Stimulated activated CD4-positive, alpha-beta T cell treated with anti-CD3 and anti-CD28 coated beads, TNF-alpha, amount 100 ng/mL, for 48 hours (primary cell): ENCODE measurements around the gene TOM1L1.
"Not testable (repeated sequence)": the region's sequence is repeated elsewhere in the genome, so short reads cannot be mapped to it uniquely, and the experiment has no call there.

Source experiments
- DNase-seq, 3 donors: peaks; one replicate each; pipeline ENCODE4 v3.0.0-alpha.2; 2020; ENCODE audit warnings: low read depth in 3 of 3

The TOM1L1 gene, protein sequence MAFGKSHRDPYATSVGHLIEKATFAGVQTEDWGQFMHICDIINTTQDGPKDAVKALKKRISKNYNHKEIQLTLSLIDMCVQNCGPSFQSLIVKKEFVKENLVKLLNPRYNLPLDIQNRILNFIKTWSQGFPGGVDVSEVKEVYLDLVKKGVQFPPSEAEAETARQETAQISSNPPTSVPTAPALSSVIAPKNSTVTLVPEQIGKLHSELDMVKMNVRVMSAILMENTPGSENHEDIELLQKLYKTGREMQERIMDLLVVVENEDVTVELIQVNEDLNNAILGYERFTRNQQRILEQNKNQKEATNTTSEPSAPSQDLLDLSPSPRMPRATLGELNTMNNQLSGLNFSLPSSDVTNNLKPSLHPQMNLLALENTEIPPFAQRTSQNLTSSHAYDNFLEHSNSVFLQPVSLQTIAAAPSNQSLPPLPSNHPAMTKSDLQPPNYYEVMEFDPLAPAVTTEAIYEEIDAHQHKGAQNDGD

DNA sequence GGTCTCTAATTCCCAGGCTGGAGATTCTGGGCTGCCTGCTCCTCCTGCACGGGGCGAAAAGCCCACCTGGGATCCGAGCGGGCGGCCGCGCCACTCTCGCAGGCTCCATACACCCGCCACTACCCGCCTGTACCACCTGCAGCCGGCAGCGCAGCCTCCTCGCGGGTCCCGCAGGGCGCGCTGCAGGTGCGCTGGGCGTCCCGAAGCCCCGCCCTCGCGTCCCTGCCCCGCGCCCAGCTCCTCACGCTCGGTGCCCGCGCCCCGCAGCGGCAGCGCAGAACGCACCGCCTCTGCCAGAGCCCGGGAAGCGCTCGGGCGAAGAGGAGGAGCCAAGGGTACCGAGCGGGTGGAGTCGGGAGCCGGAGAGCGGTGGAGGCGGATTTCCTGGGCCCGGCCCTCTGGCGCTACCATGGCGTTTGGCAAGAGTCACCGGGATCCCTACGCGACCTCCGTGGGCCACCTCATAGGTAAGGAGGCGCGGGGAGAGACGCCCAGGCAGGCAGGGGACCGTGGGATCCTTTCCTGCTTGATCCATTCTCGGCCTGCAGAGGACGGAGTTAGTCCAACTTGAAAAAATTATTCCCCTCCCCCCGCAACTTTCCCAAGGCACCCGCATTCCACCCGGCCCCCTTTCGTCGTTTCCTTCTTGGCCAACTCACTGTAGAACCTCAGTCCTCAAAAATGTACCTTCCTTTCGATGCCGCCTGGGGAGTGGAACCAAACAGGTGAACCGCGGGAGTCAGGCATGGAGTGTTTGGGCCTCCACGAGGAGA is at the start of gene TOM1L1:
TSS of gene TOM1L1 (plus strand) at position 396 of the 773 bp plus-strand sequence. CDS start at position 410, 14 bp downstream.
- DNase-seq, result peak in 2 of 3 donors; percentile 8

DNA sequence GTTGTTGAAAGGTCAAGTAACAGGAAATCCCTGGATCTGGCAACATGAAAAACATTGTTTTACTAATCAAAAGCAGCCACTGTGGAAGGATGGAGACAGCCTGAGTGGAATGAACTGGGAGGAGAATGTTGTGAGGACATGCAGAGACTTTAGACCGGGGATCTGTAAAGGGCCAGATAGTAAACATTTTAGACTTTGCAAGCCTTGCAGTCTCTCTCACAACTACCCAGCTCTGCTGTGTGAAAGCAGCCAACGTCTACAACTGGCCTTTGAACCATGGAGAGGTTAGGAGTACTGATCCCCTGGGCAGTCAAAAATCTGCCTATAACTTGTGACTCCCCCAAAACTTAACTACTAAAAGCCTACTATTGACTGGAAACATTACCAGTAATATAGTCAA is 41.5 kb upstream of the TOM1L1 start:
- DNase-seq, result no peak

DNA sequence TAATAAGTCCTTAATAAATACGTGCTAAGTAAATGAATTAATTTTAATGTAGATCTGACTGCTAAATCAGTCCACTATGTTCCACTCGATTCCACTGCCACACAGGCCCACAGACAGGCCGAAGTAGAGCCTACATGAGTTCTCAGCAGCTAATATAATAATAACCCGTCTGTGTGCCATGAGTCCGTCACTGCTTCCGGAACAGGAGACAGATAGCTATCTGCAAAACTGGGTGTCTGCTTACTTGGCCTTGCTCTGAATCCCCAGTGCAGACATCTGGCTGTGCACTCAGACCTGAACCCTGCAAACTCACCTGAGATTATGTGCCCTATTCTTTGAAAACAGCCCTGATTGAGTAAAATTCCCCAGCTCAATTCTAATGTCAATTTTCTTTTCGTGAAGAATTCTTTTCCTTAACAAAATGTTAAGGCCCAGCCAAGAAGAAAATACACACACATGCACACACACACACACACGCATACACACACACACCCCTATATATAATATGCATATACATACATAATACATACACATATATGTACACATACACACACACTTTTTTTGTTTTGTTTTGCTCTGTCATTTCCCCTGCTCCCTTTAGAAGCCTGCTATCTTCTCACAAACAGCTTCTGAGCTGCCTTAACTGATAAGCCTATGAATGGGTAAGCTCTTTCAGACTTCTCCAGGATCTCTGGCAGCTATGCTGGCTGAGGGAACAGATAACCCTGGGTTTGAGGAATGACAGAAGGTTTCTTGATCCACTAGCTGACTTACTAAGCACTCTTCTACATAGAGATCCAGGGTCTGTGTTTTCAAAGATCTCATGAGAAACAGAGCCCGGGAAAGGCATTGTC is 39.8 kb upstream of the TOM1L1 start:
- DNase-seq, result no peak

DNA sequence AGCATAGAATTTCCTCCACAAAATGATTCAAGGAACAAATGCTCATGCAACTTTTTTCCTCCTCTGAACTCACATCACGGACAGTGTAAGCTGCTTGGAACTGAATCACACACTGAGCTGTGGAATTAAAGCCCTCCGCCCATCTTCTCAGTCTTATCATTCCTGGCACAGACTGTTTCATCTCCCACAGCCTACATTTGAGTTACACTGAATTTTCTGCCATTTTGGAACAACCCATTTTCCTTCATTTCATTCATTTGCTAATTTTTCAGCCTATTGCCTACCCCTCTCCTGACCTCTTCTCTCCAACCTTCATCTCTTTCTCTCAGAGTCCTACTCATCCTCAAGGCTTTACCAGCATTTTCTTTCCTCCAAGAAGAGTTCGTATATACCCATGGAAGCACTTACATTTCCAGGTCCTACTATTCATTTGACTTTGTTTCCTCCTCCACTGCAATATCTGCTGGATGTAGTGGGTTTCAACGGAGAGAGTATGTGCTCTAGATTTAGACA is 39.1 kb upstream of the TOM1L1 start:
- no peak for DNase-seq

DNA sequence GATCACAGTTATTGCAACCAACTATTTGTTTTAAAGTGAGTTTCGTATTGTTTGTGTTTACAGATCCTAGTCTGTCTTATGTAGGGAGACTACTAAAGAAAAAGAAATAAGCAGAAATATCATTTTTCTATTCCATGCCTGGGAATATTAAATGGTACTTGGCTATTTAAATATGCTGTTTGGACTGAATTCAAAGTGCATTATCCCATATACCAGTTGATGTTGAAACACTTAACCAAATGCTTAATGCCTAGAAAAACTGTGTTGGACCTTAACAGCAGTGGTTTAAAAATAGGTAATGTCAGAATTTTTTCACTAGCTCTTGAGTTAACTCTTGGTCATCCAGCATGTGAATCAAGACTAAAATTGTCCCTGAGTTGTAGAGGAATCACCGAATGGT is 37.5 kb upstream of the TOM1L1 start:
- no peak for DNase-seq

DNA sequence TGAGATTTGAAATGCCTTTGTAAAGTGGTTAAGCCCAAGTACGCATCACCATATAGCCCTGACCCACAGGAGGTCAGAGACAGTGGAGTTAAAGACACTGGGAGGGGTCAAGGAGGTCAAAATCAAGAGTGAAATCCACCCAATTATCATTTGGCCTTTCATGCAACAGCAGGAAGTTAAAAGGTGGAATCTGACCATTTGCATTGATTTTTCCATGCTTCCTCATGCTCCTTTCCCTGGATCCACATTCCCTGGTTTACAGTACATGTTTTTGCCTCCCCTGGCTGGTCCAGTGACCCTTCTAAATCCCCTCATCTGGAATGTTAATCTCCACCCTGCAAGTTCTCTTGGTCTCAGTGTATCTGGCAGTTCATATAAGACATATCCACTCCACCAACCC is 36.6 kb upstream of the TOM1L1 start:
- no peak for DNase-seq

DNA sequence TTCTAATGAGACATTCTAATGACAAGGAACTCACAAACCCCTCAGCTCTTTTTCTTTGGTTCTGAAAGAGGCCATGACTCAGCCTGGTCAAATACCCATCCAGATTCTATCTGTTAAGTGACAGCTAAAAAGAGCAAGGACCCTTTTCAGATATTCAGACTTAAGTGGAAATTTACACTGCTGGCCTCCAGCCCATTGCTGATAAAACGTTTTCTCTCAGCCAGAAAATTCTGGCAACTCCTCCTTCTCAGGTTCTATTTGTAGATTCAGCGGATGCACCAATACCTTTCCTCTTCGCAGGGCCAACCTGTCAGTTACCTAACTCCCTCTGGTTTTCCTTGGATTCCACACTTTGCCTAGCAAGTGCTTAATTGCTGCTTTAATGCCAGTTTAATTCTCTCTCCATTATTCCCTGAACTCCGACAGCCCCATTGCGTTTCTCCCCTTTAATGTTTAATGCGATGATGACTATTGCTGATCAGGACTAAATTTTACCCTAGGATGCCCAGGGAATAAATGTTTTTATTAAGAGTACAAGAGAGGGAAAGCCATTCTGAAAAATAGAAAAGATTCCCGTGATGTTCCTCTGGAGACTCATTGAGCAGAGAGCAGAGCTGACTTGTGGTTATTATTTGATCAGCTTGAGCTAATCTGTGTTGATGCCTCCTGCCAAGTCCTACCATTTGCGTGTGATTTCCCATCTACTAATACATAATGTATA is 35.9 kb upstream of the TOM1L1 start:
- DNase-seq, result no peak

DNA sequence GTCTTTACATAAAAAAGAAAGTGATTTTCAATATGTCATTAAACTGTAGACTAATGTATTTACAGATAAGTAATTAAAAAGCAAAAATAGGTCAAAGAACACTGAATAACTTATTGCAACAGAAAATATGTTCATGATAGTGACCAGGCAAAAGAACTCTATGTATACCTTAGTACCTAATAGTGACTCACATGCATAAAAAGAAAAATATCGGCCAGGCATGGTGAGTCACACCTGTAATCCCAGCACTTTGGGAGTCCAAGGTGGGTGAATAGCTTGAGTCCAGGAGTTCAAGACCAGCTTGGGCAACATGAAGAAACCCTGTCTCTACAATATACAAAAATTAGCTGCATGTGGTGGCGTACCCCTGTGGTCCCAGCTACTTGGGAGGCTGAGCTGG is 33.0 kb upstream of the TOM1L1 start:
- DNase-seq, result no peak

DNA sequence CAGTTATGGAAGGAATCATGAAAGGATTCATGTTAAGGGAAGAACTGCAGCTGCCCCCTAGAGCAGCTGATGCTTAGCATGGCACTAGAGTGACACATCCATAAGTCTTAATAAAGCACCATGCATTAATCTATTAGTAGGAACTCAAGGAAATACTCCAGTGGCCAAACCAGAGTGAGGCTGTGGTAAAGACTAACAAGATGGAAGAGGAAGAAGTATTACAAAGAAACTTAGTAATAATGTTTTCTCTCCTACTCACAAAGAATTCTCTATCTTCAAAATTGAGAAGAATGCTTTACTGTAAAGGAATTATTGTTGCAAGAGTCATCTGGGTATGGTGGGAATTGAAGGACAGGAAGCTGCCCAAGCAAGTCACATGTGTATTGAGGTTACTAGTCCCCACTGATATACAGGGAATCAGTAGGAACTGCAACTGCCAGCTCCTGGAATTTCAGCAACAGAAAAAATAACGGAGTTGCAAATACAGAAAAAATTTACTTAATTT is 29.9 kb upstream of the TOM1L1 start:
- DNase-seq, result no peak

DNA sequence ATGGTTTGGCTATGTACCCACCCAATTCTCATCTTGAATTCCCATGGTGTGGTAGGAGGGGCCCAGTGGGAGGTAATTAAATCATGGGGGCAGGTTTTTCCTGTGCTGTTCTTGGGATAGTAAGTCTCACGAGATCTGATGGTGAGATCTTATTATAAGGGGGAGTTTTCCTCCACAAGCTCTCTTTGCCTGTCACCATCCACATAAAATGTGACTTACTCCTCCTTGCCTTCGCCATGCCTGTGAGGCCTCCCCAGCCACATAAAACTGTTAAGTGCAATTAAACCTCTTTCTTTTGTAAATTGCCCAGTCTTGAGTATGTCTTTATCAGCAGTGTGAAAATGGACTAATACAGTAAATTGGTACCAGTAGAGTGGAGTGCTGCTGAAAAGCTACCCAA is 24.7 kb upstream of the TOM1L1 start:
- DNase-seq, result not testable (repeated sequence)

DNA sequence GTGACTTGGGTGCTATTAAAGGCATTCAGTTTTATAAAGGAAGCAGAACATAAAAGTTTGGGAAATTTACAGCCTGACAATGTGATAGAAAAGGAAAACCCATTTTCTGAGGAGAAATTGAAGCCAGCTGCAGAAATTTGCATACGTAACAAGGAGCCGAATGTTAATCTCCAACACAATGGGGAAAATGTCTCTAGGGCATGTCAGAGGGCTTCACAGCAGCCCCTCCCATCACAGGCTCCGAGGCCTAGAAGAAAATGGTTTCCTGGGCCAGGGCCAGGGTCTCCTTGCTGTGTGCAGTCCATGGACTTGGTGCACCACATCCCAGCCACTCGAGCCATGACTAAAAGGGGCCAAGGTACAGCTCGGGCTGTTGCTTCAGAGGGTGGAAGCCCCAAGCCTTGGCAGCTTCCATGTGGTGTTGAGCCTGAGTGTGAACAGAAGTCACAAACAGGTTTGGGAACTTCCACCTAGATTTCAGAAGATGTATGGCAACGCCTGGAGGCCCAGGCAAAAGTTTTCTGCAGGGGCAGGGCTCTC is 23.9 kb upstream of the TOM1L1 start:
- DNase-seq, result no peak

DNA sequence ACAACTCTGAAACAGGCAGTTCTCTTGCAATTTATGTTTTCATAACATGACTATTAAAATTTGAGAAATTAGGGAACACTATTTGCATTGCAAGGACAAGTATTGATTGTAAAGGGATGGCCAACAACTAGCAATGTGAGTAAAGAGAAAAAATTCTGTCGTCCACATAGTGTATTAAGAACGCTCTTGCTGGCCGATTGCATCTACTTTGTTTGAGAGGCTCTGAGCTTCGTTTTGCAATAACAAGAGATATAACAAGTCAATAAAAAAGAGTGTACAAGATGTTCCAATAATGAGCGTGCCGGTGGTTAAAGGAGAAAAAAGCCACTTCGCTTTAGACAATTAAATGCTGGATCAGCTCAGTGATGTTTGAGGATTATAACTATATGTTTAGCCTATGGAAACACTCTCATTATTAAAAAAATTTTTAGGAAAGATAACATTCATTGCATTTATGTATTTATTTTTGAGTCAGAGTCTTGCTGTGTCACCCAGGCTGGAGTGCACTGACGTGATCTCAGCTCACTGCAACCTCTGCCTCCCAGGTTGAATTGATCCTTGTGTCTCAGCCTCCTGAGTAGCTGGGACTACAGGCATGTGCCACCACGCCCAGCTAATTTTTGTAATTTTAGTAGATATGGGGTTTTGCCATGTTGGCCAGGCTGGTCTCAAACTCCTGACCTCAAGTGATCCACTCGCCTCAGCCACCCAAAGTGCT is 19.2 kb upstream of the TOM1L1 start:
- no peak for DNase-seq

DNA sequence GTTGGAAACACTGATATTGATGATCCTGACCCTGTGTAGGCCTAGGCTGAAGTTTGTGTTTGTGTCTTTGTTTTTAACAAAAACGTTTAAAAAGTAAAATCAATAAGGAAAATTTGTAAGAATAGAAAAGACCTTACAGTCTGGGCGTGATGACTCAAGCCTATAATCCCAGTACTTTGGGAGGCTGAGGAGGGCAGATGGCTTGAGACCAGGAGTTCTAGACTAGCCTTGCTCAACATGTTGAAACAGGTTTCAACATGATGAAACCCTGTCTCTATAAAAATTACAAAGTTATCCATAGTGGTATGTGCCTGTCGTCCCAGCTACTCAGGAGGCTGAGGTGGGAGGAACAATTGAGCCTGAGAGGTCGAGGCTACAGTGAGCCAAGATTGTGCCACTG is 18.3 kb upstream of the TOM1L1 start:
- DNase-seq, result no peak

DNA sequence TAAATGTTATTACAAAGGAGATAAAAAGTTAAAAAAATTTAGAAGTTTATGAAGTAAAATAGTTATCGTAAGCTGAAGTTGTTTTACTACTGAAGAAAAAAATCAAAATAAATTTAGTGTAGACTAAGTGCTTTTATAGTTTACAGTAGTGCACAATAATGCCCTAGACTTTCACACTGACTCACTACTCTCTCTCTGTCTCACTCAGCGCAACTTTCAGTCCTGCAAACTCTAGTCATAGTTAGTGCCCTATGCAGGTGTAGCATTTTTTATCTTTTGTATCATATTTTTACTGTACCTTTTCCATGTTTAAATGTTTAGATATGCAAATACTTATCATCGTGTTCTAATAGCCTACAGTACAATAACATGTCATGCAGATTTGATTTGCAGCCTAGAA is 17.7 kb upstream of the TOM1L1 start:
- no peak for DNase-seq

DNA sequence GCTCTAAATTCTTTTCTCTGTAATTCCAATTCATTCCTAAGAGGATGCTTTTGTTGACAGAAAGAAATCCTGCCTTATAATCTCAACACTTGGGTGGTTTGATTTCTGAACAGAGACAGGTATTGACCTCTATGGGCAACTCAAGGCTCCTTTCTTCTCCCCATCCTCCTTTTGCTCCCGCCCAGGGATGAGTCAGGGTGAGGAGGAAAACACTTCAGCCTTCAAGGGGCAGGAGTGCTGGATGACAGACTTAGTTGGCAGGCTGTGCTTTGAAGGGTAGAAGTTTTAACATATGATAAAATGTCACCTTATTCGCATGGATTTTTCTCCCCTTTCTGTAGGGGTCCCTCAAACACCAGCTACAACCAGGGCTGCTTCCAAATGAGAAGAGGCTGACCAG is 16.7 kb upstream of the TOM1L1 start:
- DNase-seq, result no peak

DNA sequence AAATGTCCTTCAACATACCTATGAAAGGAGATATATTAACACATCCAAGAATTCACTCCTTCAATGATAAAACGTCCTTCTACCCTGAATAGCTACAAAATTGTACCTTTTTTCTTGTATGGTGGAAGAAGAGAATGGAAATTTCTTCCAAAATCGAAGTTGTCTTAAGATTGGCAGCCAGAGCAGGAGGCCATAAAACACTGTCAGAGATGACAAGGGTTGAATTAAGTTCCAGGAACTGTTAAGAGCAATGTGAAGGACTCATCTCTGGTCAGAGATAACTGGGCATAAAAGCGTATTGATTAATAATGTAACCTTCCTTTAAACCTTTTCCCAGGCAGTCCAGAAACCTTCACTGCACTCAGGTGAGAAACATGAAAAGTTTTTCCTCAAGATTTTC is 12.9 kb upstream of the TOM1L1 start:
- no peak for DNase-seq

DNA sequence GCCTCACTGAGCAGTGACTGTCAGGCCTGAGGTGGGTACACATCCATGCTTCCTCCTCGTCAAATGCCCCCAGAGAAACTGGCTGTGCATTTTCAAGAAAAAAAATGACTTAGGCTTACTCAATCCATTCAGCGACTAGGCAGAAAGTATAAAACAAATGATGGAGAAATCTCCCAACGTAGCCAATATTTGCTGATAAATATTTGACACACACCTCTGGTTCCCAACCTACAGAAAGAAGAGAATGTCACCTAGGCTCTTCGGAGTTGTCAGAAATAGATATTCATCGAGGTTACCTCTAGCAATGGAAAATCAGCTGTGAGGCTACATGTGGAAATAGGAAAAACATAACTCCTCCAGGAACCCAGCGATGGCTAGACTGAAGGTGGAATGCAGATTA is 12.4 kb upstream of the TOM1L1 start:
- DNase-seq, result no peak

DNA sequence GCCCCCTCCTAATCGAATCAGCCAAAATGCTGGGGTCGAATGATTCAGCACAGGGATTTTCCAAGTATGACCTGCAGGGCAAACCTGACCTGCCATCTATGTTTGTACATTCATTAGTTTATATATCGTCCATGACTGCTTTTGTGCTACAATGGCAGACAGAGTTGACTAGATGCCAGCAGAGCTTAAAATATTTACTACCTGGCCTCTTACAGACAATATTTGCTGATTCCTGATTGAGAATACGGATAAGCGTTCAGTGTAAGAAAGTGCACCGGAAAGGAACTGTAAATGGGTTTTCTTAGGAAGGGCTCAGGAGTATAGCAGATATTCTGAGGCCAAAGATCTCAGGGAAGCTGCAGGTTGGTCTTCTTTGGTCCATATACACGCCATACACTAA is 11.7 kb upstream of the TOM1L1 start:
- no peak for DNase-seq

DNA sequence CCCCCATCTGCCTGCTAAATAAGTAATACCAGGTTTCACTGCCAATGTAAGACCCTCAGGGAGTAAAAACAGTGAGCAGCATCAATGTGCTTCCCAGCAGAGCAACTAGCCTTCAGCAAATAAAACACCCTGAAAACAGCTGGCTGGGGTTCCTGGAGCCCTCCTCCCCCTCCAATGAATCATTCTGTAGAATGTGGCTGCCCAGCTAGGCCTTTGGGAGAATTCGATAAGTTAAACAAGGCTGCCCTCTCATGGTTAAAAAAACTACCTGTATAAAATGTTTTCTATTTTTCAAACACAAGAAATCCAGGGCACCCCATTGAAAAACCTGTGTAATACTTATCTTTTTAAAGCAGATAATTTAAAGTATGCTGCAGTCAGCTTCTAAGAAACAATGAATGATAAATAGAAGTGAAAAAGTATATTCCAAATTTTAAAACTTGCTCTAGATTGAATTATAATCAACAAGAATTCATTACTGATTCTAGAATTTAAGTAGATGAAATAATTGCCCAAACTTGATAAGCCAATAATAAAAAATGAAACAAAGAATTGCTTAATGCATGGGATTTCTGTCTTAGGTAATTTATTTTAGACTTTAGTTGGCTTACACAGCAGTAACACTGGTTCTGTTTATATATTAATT is 9.4 kb upstream of the TOM1L1 start:
- DNase-seq, result no peak

DNA sequence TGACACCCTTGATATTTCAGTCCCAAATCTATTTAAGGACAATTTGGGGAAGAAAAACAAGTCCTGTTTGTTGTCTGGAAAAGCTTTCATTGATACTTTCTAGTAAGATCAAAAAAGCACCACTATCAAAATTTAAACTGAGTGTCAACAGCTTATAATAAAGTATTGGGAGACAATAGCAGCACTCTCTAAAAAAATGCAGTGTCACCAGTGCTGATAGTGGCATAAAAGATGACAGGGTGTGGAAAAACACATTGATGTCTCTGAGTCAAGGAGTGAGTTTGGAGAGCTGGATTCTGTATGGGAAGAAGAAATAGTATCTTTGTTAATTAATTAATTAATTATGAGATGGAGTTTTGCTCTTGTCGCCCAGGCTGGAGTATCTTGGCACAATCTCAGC is 8.3 kb upstream of the TOM1L1 start:
- no peak for DNase-seq
